HG02678 (cell line): ENCODE results near the gene ZNF341.
A peak's percentile ranks its signal among the peaks of the same experiment; 100 is the strongest.

ENCODE experiments used
- ATAC-seq: cut with Tn5 transposase; IDR thresholded peaks from one replicate; pipeline ENCODE4 v1.9.1; 2021; ENCODE audit warnings: mild to moderate bottlenecking, moderate library complexity; ENCODE audit not compliant: unreplicated experiment

Gene ZNF341

DNA sequence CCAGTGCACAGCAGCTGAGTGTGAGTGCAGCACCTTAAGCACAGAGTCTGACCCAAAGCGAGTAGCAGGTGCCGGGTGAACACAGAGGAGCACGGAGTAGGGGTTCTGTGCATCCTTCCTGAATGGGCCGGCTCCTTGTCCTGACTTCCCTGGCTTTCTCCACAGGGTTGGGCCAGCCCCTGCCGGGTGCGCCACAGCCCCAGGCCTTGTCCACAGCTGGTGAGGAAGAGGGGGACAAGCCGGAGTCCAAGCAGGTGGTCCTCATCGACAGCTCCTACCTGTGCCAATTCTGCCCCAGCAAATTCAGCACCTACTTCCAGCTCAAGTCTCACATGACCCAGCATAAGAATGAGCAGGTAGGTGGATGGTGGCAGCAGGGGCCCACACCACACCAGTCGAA, 34.9 kb downstream of the ZNF341 start:
- no peak for ATAC-seq

DNA sequence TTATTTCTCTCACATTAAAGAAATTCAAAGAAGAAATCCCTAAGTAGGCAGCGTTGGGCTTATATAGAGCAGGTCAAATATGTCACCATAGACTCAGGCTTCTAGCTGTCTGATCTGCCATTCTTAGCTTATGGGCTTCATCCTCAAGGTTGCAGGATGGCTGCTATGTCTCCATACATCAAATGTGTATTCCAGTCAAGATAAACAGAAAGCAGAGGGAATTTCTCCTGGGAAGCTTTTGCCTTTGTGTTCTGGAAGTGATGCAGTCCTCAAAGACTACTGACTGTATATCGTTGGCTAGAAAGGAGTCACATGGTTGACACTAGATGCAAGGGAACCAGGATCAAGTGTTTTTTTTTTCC, 36.0 kb downstream of the ZNF341 start:
- ATAC-seq = no peak

DNA sequence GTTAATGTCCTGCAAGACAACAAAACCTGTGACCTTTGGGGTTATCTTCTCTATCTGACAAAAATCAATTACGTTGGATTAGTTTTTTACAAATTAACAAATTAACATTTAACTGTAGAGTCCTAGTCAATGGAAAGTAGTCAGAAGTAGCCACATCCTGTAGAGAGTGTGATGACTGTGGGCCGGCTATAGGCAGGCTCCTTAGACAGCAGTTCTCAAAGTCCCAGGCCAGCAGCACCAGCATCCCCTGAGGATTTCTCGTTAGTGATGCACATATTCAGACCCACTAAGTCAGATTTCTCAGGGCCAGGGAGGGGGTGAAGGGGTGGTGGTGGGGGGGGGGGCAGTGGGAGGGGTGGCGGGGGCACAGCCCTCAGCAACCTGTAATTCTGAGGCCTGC, 37.2 kb downstream of the ZNF341 start:
- ATAC-seq = no peak

DNA sequence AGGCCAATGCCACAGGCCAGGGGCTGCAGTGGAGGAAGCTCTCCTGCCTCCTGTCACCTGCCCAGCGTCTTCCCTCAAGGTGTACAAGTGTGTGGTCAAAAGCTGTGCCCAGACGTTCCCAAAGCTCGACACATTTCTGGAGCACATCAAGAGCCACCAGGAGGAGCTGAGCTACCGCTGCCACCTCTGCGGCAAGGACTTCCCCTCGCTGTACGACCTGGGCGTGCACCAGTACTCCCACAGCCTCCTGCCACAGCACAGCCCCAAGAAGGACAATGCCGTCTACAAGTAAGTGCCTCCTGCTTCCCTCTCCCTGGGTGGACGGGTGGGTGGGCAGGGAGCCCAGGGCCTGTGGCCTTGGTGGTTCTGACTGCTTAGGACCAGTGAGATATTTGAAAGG, 38.2 kb downstream of the ZNF341 start:
- ATAC-seq = no peak

DNA sequence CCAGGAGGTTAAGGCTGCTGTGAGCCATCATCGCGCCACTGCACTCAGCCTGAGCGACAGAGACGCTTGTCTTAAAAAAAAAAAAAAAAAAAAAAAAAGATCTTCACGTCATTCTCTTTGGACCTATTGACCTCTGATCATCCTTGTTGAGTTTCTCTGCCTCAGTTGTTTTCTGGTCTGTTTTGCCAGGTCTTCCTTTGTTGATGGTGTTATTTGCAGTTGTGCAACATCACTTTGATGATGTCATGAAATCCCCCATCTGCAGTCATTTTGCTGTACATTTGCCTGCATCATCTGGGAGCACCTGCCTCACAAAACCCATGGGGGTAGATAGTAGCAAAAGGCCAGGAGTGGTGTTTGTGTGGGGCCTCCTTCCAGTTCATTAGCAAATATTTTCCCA, 40.1 kb downstream of the ZNF341 start:
- no peak for ATAC-seq

DNA sequence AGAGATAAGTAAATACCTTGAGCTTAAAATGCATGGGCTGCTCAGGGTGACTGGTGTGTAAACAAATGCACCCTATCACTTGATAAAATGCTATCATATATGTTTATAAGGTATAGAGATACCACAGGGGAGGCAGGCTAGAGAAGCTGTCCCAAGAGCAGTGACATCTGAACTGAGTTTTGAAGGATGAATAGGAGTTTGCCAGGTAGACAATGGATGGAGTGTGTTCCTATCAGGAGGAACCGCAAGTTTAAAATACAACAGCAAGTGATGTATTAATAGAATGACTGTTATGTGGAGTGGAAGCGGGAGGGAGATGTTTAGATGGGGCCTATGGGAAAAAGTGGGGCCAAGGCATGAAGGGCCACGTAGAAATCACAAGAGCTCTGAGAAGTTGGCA, 40.6 kb downstream of the ZNF341 start:
- ATAC-seq = no peak

DNA sequence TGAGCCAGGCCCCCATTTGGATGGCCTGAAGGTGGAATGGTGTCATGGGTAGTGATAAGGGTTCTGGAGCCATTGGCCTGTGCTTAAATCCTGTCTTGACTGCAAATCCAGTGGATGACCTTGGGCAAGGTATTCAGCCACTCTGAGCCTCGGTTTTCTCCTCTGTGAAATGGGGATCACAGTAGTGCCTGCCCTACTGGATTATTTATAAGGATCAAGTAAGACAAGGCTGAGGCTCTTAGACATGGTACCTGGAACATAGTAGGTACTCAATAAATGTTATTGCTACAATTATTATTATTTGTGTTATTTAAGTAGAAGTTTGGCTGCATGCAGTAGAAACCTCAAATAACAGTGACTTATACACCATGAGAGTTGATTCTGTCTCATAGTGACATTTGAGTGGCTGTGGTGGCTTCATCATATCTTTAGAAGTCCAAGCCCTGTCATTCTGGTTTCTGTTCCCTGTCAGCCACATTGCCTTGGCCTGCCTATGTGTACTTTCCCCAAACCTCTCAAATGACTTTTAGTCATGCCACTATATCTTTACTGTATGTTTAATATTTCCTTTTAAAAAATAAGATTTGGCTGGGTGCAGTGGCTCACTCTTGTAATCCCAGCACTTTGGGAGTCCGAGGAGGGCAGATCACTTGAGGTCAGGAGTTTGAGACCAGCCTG, 41.8 kb downstream of the ZNF341 start:
- peak; percentile 64 for ATAC-seq

DNA sequence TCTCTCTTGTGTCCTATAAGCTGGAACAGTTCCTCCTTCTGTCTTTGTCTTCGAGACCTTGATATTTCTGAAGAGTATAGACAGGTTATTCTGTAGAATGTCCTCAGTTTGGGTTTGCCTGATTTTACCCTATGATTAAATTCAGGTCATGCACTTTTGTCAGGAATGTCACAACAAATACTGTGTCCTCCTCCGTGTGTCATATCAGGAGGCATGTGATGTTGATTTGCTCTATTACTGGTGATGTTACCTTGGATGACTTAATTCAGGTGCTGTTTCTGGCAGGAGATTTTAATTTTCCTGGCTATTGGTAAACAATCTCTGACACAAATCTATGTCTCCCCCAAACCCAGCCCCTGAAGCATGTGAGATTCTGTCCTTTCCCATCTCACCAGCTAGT, 46.0 kb downstream of the ZNF341 start:
- no peak for ATAC-seq

DNA sequence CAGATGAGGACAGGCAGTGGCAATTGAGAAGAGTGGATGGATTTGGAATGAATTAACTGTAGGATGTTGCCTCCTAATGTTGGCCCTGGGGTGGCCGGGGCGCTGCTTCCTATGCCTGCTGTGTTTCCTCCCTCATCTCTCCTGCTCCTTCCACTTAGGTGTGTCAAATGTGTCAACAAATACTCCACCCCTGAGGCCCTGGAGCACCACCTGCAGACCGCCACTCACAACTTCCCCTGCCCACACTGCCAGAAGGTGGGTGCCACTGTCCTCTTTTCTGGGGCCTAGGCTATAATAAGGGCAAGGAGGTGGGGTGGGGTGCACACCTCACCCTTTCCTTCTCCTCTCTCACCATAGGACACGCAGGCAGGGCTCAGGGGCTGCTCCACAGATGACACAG, 49.3 kb downstream of the ZNF341 start:
- no peak for ATAC-seq

DNA sequence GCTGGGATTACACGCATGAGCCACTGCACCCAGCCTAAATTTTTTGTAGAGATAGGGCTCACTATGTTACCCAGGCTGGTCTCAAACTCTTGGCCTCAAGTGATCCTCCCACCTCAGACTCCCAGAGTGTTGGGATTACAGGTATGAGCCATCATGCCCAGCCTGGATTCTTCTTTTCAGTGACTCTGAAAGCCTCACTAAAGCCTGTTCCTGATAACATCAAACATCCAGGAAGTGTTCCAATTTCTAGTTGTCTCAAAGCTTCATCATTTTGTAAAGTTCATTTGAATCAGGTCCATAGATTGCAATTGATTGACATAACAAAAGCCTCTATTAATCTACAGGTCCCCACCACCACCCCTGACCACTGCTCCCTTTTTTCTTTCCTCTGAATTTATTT, 50.1 kb downstream of the ZNF341 start:
- ATAC-seq = no peak

DNA sequence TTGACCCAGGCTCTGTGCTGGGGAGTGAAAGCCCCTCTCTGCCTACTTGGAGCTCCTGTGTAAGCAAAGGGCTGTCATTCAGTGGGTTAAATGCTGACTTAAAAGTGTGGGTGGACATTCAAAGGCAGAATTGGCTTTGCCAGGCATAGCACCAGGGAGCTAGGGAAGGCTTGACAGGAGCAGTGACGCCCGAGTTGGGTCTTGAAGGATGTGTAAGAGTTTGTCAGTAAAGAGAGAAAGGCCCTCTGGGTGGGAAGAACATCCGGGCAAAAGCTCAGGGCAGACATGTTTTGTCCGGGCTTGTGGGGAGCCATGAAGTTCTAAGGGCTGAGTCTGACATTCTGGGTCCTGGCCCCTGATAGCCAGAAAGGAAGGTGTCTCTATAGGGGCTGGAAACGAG, 51.5 kb downstream of the ZNF341 start:
- ATAC-seq = no peak

DNA sequence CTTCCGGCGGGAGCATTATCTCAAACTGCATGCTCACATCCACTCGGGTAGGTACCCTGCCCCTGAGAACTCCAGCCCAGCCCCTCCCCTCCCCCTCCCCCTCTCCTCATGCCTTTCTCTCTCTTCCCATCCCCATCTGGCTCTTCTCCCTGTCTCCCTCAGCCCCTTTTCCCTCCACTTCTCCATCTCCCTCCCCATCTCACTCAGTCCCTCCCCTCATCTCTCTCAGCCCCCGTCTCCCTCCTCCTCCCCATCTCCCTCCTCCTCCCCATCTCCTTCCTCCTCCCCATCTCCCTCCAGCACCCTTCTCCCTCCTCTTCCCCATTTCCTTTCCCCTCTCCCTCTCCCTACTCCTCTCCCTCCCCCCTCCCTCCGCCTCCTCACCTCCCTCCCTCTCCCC, 52.0 kb downstream of the ZNF341 start:
- no peak for ATAC-seq

DNA sequence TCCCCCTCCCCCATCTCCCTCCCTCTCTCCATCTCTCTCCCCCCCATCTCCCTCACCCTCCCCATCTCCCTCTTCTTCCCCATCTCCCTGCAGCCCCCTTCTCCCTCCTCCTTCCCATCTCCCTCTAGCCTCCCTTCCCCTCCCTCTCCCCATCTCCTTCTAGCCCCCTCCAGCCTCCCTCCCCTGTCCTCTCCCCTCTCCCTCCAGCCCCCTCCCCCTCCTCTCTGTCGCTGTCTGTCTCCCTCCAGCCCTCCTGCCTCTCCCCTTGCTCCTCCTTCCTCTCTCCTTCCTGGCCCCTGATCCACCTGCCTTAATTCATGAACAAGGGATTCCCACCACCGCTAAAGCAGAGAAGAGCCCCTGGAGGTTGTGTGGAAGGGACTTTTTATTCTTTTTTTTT, 52.4 kb downstream of the ZNF341 start:
- no peak for ATAC-seq

DNA sequence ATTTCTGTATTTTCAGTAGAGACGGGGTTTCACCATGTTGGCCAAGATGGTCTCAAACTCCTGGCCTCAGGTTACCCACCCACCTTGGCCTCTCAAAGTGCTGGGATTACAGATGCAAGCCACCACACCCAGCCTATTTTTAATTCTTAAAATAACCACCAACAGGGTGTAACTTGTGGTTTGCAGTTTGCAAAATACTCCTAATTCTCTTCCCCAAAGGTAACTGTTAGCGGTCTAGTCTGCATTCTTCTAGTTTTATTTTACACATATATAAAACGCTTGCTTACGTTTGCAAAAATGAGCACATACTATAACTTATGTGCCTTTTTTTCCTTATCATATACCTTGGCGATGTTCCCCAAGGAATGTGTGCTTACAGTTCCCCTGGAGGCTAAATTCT, 53.7 kb downstream of the ZNF341 start:
- ATAC-seq = no peak

DNA sequence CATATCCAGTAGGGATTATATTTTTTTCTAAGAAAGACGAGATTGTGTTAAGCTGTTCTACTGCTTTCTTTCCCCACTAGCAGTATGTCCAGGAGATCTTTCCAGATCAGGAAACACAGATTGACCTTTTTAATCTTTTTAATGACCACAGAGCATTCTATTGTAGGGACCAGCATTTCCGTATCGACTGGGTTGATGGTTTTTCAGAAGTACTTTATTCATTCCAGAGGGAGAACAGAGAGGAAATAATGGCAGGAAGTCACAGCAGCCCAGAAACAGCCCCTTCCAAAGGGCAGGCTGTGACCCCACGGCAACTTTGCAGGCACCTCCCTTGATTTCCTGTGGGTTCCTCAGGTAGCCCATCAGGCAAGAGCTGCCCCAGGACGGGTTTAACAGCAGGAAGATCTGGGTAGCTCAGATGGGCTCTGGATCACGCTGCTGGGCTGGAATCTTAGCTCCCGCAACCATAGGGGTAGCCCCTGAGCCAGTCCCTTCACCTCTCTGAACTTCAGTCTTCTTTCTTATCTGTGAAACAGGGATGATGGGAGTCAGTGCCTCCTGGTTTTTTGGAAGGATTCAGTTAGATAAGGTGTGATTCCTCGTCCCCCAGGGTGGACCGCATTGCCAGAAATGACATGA, 55.6 kb downstream of the ZNF341 start:
- ATAC-seq = no peak

DNA sequence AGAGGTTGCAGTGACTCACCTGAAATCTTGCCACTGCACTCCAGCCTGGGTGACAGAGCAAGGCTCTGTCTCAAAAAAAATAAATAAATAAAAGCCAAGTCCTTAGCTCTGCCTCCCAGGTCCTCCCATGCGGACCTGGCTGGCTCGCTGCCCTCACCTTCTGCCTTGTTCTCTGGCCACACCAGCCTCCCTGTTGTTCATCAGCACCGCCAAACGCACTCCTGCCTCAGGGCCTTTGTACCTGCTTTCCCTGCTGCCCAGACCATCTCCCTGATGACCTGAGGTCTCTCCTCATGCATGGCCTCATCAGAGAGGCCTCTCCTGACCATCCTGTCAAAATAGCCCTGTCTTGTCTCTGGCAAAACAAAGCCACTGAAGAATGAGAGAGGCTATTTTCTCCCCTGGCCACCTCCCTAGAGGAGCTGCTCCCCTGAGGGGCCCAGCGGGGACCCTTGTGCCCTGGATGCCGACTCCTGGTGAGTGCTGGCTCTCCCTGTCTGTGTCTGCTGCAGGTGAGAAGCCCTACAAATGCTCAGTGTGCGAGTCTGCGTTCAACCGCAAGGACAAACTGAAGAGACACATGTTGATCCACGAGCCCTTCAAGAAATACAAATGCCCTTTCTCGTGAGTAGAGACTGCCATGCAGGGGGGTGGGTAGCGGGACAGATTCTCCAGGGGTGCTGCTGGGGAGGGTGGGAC, 56.7 kb downstream of the ZNF341 start:
- ATAC-seq = no peak

DNA sequence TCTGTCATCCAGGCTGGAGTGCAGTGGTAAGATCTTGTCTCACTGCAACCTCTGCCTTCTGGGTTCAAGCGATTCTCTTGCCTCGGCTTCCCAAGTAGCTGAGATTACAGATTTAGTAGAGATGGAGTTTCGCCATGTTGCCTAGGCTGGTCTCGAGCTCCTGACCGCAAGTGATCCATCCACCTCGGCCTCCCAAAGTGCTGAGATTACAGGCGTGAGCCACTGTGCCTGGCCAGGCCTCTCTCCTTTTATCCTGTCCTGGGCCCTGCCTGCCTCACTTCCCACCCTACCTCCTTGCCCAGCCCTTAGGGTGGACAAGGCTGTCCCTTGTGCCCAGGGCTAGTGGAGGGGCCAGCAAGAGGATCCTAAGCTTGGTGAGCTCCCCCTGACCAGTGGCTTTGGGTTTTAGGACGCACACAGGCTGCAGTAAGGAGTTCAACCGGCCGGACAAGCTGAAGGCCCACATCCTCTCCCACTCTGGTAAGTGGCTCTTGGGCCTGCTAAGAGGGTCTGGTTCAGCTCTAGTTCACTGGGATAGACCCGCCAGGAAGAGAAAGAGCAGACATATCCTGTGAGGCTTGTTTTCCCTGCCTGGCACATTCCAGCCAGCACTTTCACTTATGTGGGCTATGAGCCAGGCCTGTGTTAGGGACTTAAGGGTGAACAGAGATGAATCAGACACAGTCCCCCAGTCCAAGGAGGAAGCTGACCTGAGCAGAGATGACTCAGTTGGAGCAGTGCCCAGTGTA, 57.5 kb downstream of the ZNF341 start:
- ATAC-seq = no peak

DNA sequence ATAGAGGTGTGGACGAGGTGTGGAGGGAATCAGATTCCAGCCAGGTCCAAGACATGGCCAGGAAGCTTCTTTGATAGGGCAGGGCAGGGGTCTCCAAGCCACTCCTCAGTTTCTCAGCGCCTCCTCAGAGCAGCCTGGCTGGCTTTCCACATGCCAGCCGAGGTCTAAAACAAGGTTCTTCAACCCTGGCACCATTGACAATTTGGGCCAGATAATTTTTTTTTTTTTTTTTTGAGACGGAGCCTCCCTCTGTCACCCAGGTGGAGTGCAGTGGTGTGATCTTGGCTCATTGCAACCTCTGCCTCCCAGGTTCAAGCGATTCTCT, 58.0 kb downstream of the ZNF341 start:
- ATAC-seq = no peak

DNA sequence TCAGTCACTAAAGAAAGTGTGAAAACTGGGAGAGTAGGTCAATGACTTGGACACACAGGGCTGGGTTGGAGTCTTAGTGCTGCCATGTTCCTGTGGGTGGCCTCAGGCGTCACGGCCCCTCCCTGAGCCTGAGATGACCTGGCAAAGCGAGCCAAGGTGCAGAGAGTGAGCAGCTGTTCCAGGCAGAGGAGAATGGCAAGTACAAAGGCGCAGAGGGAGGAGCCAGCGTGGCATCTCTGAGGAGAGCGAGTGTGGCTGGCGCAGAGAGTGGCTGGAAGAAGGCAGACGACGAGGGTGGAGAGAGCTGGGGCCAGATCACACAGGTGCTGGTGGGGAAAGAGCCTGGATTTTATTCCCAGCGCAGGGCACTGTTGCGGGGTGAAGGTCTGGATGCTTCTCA, 58.8 kb downstream of the ZNF341 start:
- no peak for ATAC-seq

DNA sequence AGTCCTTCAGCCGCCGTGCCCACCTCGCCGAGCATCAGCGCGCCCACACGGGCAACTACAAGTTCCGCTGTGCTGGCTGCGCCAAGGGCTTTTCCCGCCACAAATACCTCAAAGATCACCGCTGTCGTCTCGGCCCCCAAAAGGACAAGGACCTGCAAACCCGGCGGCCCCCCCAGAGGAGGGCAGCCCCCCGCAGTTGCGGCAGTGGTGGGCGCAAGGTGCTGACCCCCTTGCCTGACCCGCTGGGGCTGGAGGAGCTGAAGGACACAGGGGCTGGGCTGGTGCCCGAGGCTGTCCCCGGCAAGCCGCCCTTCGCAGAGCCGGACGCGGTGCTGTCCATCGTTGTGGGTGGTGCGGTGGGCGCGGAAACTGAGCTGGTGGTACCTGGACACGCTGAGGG, 59.2 kb downstream of the ZNF341 start:
- ATAC-seq = no peak

DNA sequence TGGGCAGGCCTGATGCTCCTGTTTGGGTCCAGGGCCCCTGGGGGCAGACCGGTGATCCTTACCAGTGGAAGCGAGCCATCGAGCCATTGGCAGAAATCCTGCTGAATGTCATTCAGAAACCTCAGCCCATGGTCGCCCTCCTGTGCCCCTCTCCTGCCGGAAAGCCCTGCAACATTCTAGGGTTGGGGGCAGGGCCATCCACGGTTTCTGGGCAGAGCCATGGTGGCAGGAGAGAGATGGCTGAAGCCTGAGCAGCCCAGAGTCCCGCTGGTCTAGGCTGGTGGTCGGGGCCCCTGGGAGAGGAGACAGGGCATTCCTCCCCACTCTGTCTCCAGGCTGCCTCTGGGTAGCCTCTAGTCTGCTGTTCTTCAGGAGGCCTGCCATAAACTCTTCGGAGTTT, 59.7 kb downstream of the ZNF341 start:
- no peak for ATAC-seq
